DMS153 treated with DMSO at 0.1 percent for 48 hours (cell line): ENCODE data around the gene ISG20L2.

ENCODE experiments used
- DNase-seq: peaks from one replicate; lab custom pipeline; 2025; ENCODE audit not compliant: unreplicated experiment; lab: John Stamatoyannopoulos, UW

The ISG20L2 gene

DNA sequence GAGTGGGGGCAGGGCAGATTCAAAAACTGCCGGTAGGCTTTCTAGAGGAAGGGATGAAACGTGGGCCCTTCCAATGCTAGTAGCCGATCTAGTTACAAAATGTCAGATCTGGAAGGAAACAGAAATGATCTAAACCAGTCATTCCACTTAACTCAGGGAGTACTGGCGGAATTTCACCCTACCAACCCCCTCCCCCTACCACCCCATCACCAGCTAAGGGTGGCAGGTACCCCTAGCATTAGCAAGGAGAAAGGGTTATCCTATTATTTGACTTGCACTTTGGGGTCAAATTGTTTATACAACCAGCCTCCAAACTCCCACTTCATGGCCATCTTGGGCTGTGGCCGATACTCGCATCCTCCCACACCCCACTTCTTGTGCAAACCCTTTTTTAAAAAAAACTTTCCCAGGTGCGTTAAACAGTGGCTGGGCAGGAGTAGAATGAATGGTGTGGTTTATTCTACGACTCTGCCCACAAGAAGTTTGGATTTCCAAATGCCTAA lies 13.0 kb upstream of the ISG20L2 start:
- no peak for DNase-seq

GRCh38 chr1:156740741-156741480 lies 12.3 kb upstream of the ISG20L2 start, which contains the start of gene MRPL24:
TSS of gene MRPL24 (minus strand) at chr1:156741088. CDS start at chr1:156738704, 2,384 bp downstream.
- DNase-seq = peak; percentile 100

- DNase-seq = no peak
Measured at GRCh38 chr1:156740237-156740740, 11.7 kb upstream of the ISG20L2 start.

DNA sequence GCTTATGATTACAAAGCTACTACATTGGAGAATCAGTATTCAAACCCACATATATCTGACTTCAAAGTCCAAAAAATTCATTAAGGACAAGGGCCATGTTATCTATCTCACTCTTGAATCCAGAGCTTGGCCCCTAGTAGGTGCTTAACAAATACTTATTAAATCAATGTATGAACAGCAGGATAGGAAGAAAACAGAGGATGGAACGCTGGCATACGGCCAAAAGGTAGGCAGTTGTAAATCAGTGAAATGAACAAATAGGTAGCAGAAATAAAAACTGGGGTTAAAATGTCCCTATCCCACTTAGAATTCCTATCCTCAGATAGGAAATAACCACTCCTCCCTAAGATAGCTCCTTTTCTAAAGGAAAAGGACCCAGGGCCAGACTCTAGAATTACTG lies 10.3 kb upstream of the ISG20L2 start:
- no peak for DNase-seq

GRCh38 chr1:156738407-156738806 lies 9.8 kb upstream of the ISG20L2 start:
- DNase-seq = no peak

- DNase-seq = no peak
Measured at GRCh38 chr1:156733989-156734584, 5.5 kb upstream of the ISG20L2 start.

DNA sequence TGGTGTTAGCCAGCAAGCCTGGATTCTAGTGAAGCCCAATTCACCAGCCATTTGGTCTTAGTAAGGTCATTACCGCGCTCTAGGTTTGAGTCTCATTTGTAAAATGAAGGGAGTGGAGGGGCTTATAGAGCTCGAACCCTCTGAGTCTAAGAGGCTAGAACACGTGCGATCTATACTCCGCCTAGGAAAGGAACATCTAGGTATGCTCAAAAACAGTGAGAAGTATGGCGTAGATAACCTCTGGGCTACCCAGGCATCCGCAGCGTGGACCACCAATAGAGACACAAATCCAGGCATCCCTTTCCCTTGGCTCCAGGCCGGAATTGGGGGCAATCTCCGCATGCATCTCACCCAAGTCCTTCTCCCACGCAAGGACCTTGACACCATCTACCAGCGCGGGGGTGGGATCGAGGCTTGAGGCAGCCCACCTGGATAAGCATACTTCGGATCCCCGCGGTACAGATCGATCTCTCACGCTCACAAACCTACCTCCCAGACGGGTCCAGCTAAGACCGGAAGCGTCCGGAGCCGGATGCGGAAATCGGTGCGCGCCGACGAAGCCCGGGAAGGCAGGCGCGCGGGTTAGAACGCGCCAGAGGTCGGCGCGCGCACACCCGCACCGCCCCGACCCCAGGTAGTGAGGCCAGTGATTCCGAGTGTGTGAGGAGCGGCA lies 504 bp downstream of the ISG20L2 start, which contains the start of gene METTL25B:
Gene METTL25B (plus strand): TSS at position 544 of the 673 bp plus-strand sequence. CDS start 636 bp downstream, outside the sequence.
- DNase-seq = peak; percentile 88

GRCh38 chr1:156727492-156727891 lies 1.1 kb downstream of the ISG20L2 start:
- DNase-seq = no peak

- peak; percentile 55 for DNase-seq
Measured at GRCh38 chr1:156726549-156727226, 1.9 kb downstream of the ISG20L2 start.

DNA sequence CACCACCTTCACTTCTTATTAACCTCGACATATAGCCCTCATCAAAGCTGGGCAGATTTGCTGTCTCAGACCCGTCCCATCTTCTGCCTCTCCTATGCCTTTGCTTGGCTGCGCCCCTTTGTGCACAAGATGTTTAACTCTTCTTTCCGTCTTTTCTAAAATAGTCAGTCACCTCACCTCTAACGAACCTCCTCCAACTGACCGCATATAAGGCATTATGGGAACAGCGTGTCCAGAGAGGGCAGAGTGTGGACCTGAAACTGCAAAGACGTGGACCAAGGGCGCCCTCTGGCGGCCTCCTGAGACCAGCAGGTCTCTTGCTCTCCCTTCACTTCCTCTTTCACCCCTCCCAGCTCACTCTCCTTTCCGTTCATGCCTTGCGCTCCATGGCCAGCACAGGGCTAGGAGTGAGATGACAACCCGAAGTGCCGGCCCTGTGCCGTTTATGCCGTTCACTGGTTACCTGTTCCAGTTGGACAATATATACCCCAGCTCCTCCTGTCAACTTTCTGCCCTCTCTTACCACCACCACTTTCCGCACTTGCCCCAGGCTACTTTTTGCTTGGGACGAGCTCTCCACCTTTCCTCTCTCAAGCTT lies 2.8 kb downstream of the ISG20L2 start:
- DNase-seq = peak; percentile 96

GRCh38 chr1:156721535-156721934 lies 7.0 kb downstream of the ISG20L2 start:
- no peak for DNase-seq

DNA sequence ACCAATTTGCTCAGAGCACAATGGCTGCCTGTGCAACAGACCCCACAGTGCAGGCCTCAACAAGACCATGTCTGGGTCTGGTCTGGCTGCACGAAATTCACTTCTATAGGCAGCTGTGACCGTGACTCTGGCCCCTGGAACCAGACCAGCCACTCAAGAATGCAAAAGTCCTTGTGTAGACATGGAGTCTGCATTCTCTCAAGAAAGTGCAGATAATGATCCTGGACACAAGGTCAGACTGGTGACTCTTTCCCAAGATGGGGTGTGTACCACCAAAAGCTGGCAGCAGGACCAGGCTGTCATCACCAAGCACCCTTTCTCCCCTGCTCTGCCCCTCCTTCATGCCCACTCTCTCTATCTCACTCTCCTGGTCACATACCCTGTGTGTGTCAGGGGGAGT lies 7.4 kb downstream of the ISG20L2 start:
- DNase-seq = no peak

DNA sequence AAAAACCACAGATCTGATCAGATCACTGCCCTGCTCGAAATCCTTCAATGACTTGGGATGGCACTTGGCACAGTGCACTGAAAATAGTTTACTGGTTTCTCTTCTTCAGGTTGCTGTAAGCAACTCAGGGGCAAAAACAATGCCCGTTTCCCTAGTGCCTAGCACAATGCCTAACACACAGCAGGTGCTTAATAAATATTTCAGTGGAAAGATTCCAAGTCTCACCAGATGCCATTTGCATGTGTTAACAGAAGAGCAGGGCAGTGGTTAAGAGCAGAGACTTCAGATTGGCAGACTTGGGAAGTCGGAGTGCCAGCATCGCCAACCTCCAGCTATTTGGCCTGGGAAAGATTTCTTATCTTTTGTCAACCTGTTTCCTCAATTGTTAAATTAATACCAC lies 11.2 kb downstream of the ISG20L2 start:
- no peak for DNase-seq

DNA sequence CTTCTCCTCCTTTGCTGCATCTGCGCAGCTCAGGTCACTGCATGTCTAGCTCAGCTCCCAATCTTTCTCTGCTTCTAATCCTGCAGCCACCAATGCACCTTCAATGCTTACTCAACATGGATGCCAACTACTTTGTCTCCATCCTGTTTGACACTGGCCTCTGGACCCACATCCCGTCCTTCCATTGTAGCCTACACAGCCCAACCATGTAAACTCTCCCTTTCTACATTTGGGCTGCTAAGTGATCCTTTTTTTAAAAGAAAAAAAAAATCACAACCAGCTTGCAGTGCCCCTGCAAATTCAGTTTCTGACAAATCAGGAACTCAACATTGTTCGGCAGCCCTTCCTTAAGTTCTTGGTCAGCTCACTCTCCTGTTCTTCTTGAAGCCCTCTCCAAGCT lies 13.7 kb downstream of the ISG20L2 start:
- DNase-seq = no peak

DNA sequence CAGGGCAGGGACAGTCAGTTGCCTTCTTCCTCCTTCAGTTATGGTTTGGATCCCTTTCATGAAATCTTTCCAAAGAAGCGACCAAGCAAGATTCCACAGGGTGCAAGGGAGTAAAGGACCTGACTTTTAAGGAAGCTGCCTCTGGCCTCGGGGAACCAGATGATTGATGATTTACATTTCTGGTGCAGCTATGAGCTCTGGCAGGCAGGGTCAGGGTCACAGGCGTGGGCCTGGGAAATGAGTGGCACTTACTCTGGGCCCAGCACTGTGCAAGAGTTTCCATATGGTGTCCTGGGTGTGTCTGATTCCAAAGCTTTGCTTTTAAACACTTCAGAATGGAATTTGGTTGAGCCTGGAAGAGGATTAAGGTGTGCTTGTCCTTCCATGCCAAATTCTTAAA lies 15.9 kb downstream of the ISG20L2 start:
- no peak for DNase-seq

DNA sequence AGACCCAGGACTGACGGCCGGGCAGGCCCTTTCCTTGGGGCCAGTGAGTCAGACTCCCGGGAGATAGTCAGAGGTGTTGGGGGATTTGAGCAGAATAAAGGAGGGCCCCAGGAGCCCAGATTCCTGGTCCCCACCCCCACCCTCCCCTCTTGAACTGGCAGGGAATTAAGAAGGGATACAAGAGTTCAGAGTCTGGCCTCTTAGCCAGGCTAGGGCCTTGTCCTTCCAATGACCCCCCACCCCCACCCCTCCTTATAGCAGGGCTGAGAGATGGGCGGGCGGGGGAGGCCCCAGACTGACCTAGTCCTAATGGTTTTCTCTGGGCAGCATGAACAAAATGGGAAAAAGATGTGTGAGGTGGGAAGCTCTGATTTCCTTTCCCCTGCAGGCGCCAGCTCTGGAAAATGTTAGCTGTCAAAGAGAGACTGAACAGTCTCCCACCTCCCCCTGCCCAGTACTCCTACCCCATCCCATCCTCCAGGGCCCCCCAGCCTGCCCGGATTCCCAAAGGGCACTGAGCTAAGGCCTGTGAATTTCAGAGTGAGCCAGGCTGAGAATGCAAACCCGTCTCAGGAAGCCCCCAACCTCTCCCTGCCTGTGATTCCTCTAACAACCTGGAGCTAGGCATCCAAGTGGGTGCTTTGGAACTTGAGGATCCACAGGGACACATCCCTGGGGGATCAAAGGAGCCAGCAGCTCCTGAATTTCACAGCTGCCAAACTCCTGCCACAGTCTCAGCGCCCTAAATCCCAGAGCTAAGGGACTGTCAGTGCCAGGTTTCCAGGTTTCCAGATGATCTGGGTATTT lies 17.4 kb downstream of the ISG20L2 start:
- no peak for DNase-seq

- no peak for DNase-seq
Measured at GRCh38 chr1:156709757-156710489, 18.6 kb downstream of the ISG20L2 start.

DNA sequence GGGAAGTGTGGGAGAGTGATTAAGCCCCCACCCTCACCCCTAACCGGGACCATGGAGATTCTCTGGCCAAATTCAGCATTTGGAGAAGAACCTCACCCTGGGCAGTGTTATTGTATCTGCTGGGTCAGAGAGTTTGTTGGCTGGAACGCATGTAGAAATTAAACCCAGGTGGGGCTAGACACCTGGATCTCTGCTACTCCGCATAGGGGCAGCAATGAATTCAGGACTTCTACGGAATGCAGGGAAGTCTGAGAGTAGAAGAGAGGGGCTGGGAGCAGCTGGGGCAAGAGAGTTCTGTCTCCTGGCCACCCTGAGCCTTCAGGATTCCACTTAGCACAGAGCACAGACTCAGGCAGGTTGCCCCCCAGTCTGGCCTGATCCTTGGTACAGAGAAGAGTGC lies 19.5 kb downstream of the ISG20L2 start:
- DNase-seq = no peak

- DNase-seq = no peak
Measured at GRCh38 chr1:156708218-156708661, 20.3 kb downstream of the ISG20L2 start.
